Sigmoid colon (tissue), 7 donors: Measurements from ENCODE around the gene DCK. TPM values are rescaled to one million over a fixed set of nuclear protein-coding genes. Genes with fewer than 3 reads are reported as not detected.

Experiments used
- DNase-seq: peaks from one replicate; pipeline ENCODE4 v3.0.0-alpha.2; 2019
- H3K27ac ChIP-seq, 4 donors: fragments of 200-600 bp; sonication (generic); one replicate each; pipeline ENCODE4 v1.5.1; 2016 to 2019; ENCODE audit warnings: mild to moderate bottlenecking in 1 of 4
- H3K27me3 ChIP-seq, 3 donors: fragments of 200-600 bp; sonication (generic); one replicate each; pipeline ENCODE4 v1.5.1; 2019; ENCODE audit warnings: mild to moderate bottlenecking in 1 of 3
- H3K36me3 ChIP-seq, 4 donors: fragments of 200-600 bp; sonication (generic); one replicate each; pipeline ENCODE4 v1.5.1; 2016 to 2019
- H3K4me1 ChIP-seq, 4 donors: fragments of 200-600 bp; sonication (generic); one replicate each; pipeline ENCODE4 v1.5.1; 2017 to 2019
- H3K4me3 ChIP-seq, 4 donors: fragments of 200-600 bp; sonication (generic); one replicate each; pipeline ENCODE4 v1.5.1; 2017 to 2019; ENCODE audit warnings: mild to moderate bottlenecking in 2 of 4, moderate library complexity in 1 of 4
- H3K9me3 ChIP-seq, 4 donors: fragments of 200-600 bp in 3 of 4; sonication (generic) in 3 of 4; one replicate each; pipeline versions ENCODE4 v1.5.1 to v1.6.1; 2013 to 2019
- EP300 ChIP-seq, 4 donors: sonication (generic); formaldehyde crosslinking; IDR thresholded peaks; one replicate each; pipeline ENCODE4 v1.6.1; 2017; ENCODE audit warnings: antibody characterized with exemption in 4 of 4
- POLR2A ChIP-seq, 2 donors: fragments of 450-650 bp; IDR thresholded peaks; one replicate each; pipeline ENCODE4 v1.6.1; 2016; ENCODE audit warnings: antibody characterized with exemption in 2 of 2, mild to moderate bottlenecking in 2 of 2, moderate library complexity in 2 of 2
- POLR2AphosphoS5 ChIP-seq, 4 donors: sonication (generic); formaldehyde crosslinking; IDR thresholded peaks; one replicate each; pipeline ENCODE4 v1.6.1; 2017; ENCODE audit warnings: antibody characterized with exemption in 4 of 4
- WGBS, 2 donors: extraction: QIAGEN DNeasy Blood & Tissue Kit; methylation state at CpG; one replicate each; pipeline ENCODE4 v1.1.7; 2013; 5-methylcytosine and 5-hydroxymethylcytosine counted together
- intact Hi-C: fragments of 100-400 bp; cut with DNase I; formaldehyde crosslinking; loops from one replicate; pipeline ENCODE4 v1.15.1; 2023
- polyA plus RNA-seq, 3 donors: library from polyadenylated mRNA; stranded (reverse); fragments of 200-250 nt; gene quantifications; one replicate each; pipeline ENCODE4 v1.2.3, GENCODE V29; 2013
- total RNA-seq, 4 donors: library from RNA; depleted of rRNA; stranded (reverse); fragments of >200 nt; gene quantifications; one replicate each; pipeline ENCODE4 v1.1.0, GENCODE V29; 2016
- TF ChIP-seq, protein P1 (sequence below), 4 experiments: fragments of 450-650 bp in 3 of 4; fragments of 200-600 bp in 1 of 4; IDR thresholded peaks; one replicate each; pipeline ENCODE4 v1.5.1; 2016 to 2019; ENCODE audit warnings: antibody characterized with exemption in 4 of 4, mild to moderate bottlenecking in 3 of 4, moderate library complexity in 2 of 4
- donor health status: healthy with polysubstance abuse.
- donor health status: Bipolar disorder and iron deficiency.
- donor health status: healthy.

DCK gene
- total and polyA plus RNA-seq, 7 donors = 10.0 to 26.0 (median 17.3) TPM

DNA sequence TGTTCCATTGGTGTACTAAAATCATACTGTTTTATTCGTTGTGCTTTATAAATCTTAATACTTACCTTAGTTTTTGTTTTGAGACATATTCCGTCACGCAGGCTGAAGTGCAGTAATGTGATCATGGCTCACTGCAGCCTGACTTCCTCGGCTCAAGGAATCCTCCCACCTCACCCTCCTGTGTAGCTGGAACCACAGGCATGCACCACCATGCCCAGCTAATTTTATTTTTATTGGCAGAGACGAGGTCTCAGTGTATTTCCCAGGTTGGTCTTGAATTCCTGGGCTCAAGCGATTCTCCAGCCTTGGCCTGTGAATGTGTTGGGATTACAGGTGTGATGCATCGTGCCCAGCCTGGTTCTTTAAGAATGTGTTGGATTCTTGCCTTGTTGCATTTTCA lies 24.4 kb upstream of the DCK start:
- TF ChIP-seq, protein P1, sequence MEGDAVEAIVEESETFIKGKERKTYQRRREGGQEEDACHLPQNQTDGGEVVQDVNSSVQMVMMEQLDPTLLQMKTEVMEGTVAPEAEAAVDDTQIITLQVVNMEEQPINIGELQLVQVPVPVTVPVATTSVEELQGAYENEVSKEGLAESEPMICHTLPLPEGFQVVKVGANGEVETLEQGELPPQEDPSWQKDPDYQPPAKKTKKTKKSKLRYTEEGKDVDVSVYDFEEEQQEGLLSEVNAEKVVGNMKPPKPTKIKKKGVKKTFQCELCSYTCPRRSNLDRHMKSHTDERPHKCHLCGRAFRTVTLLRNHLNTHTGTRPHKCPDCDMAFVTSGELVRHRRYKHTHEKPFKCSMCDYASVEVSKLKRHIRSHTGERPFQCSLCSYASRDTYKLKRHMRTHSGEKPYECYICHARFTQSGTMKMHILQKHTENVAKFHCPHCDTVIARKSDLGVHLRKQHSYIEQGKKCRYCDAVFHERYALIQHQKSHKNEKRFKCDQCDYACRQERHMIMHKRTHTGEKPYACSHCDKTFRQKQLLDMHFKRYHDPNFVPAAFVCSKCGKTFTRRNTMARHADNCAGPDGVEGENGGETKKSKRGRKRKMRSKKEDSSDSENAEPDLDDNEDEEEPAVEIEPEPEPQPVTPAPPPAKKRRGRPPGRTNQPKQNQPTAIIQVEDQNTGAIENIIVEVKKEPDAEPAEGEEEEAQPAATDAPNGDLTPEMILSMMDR (IDR thresholded peaks at IDR 0.05) = no peak
- TF ChIP-seq POLR2AphosphoS5 (IDR thresholded peaks at IDR 0.05) (no peak), POLR2A (IDR thresholded peaks at IDR 0.05) (no peak), EP300 (IDR thresholded peaks at IDR 0.05) (no peak)
- WGBS, 2 donors = 87 to 89% methylated on average over 7 of the region's 7 CpGs
- intact Hi-C loops = no loop called here
- Histone ChIP-seq H3K36me3 (peaks cover 0 to 30% (median 1%) of the 10 kb centered on the region in 4 donors), H3K27me3 (no peaks in the 10 kb centered on the region), H3K9me3 (no peaks in the 10 kb centered on the region), H3K4me1 (no peaks in the 10 kb centered on the region), H3K27ac (no peak overlapping the region), H3K4me3 (no peak overlapping the region)
- no peak for DNase-seq

GRCh38 chr4:70976252-70976651 lies 17.2 kb upstream of the DCK start:
- H3K4me1 ChIP-seq = no peaks in the 10 kb centered on the region
- WGBS, 2 donors = 85 to 90% methylated on average over 3 of the region's 3 CpGs
- H3K4me3 ChIP-seq = no peak overlapping the region
- no peak overlapping the region for H3K27ac ChIP-seq
- H3K9me3 ChIP-seq = no peaks in the 10 kb centered on the region
- intact Hi-C loops = no loop called here
- no peak for TF ChIP-seq POLR2AphosphoS5 (IDR thresholded peaks at IDR 0.05)
- no peak for TF ChIP-seq POLR2A (IDR thresholded peaks at IDR 0.05)
- TF ChIP-seq, protein P1 (IDR thresholded peaks at IDR 0.05) = no peak
- no peak for TF ChIP-seq EP300 (IDR thresholded peaks at IDR 0.05)
- H3K27me3 ChIP-seq = no peaks in the 10 kb centered on the region
- DNase-seq = no peak
- peaks cover 0 to 39% (median 4%) of the 10 kb centered on the region in 4 donors for H3K36me3 ChIP-seq

DNA sequence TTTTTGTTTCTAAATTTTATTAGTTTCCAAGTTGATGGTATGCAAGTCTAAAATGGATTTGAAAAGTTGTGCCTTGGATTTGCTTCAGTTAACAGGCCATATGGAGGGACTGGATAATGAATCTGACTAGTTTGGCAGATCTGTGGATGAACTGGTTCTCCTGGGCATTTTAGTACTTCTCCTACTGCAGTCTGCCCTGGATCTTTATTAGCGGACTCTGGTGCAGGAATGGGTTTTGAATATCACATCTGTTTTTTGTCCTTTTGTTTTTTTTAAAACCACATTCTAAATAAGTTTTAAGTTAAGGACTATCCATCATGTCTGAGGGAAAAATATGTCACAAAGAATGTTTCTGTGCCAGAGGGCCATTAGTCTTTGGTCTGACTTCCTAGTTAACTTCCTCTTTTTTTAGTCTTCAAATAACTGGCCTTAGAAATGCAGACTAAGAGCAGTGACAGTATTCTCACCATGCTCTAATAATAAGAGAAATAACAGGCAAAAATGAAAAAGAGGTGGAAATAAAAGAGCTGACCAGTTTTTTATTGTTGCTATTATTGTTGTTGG lies 13.9 kb upstream of the DCK start:
- WGBS, 2 donors = 60 to 93% methylated on average over 1 of the region's 1 CpG
- TF ChIP-seq POLR2AphosphoS5 (IDR thresholded peaks at IDR 0.05) (no peak), POLR2A (IDR thresholded peaks at IDR 0.05) (no peak), EP300 (IDR thresholded peaks at IDR 0.05) (no peak)
- TF ChIP-seq, protein P1 (IDR thresholded peaks at IDR 0.05) = no peak
- Histone ChIP-seq H3K9me3 (no peaks in the 10 kb centered on the region), H3K27ac (no peak overlapping the region), H3K27me3 (no peaks in the 10 kb centered on the region), H3K36me3 (peaks cover 0 to 29% (median 2%) of the 10 kb centered on the region in 4 donors), H3K4me3 (no peak overlapping the region), H3K4me1 (no peaks in the 10 kb centered on the region)
- intact Hi-C loops = no loop called here
- no peak for DNase-seq

GRCh38 chr4:70980196-70980595 lies 13.3 kb upstream of the DCK start:
- Histone ChIP-seq H3K27me3 (no peaks in the 10 kb centered on the region), H3K9me3 (no peaks in the 10 kb centered on the region), H3K36me3 (peaks cover 0 to 25% (median 2%) of the 10 kb centered on the region in 4 donors), H3K4me1 (no peaks in the 10 kb centered on the region), H3K4me3 (no peak overlapping the region), H3K27ac (no peak overlapping the region)
- intact Hi-C loops = no loop called here
- DNase-seq = no peak
- TF ChIP-seq EP300 (IDR thresholded peaks at IDR 0.05) (no peak), POLR2A (IDR thresholded peaks at IDR 0.05) (no peak), POLR2AphosphoS5 (IDR thresholded peaks at IDR 0.05) (no peak)
- TF ChIP-seq, protein P1 (IDR thresholded peaks at IDR 0.05) = no peak

DNA sequence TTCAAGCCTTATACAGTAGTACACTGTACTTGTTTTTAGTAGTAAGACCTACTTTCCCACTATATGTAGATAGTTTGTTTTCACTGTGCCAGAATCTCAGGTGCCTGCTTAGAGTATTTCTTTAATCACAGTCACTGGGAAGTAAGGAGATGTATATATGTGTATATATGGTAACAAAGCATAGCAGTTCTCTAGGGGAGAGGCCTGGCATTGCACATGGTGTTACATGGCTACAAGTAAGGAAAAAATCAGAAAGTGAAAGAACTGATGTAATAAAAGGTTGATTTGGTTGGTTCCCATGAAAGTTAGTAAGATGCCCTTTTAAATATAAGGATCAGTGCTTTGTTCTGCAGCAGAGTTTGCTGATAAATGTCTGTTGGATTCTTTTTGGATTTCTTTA lies 9.3 kb upstream of the DCK start:
- TF ChIP-seq EP300 (IDR thresholded peaks at IDR 0.05) = no peak
- TF ChIP-seq, protein P1 (IDR thresholded peaks at IDR 0.05) = no peak
- no peak for TF ChIP-seq POLR2A (IDR thresholded peaks at IDR 0.05)
- intact Hi-C loops = no loop called here

More for the DNA sequence above, 9.3 kb upstream of the DCK start:
- DNase-seq = no peak
- no peak overlapping the region for H3K4me3 ChIP-seq
- H3K36me3 ChIP-seq = peaks cover 0 to 5% (median 0%) of the 10 kb centered on the region in 4 donors
- no peaks in the 10 kb centered on the region for H3K4me1 ChIP-seq
- no peak overlapping the region for H3K27ac ChIP-seq
- H3K27me3 ChIP-seq = no peaks in the 10 kb centered on the region
- H3K9me3 ChIP-seq = no peaks in the 10 kb centered on the region
